H1 (cell line): ENCODE data around the gene ANKRD29.

Experiments used
- ATF2 ChIP-seq: IDR thresholded peaks from 2 replicates; pipeline ENCODE4 v1.6.1; 2012; ENCODE audit warnings: low read length, inconsistent platforms
- ATF3 ChIP-seq: IDR thresholded peaks from 2 replicates; pipeline ENCODE4 v1.6.1; 2011; ENCODE audit warnings: low read depth, mild to moderate bottlenecking, low read length; ENCODE audit not compliant: insufficient read depth
- CBX5 ChIP-seq: fragments of 300-800, 300-1000 bp; sonication (generic); IDR thresholded peaks from 2 replicates; pipeline ENCODE4 v1.7.1; 2016; ENCODE audit warnings: antibody characterized with exemption, low read length, low read depth
- CEBPB ChIP-seq: IDR thresholded peaks from 2 replicates; pipeline ENCODE4 v1.6.1; 2012; ENCODE audit warnings: low read depth, low read length
- CTCF ChIP-seq, 3 experiments: IDR thresholded peaks; 1 replicate in 2 of 3; 2 replicates in 1 of 3; pipeline versions ENCODE4 v1.5.1 to v1.6.1; 2011; ENCODE audit warnings: low read length in 3 of 3, mild to moderate bottlenecking in 3 of 3, inconsistent platforms in 2 of 3, low read depth in 1 of 3, moderate library complexity in 1 of 3; ENCODE audit not compliant: insufficient read depth in 1 of 3; ENCODE audit errors: control extremely low read depth in 1 of 3
- JUN ChIP-seq: IDR thresholded peaks from 2 replicates; pipeline ENCODE4 v1.6.1; 2011; ENCODE audit warnings: low read depth, mild to moderate bottlenecking, improper control_type of control experiment, low read length
- POLR2A ChIP-seq, 2 experiments: IDR thresholded peaks; 1 replicate in 1 of 2; 2 replicates in 1 of 2; pipeline ENCODE4 v1.6.1; 2011; ENCODE audit warnings: low read depth in 2 of 2, low read length in 2 of 2, mild to moderate bottlenecking in 2 of 2; ENCODE audit errors: control extremely low read depth in 1 of 2
- POLR2AphosphoS5 ChIP-seq: IDR thresholded peaks from 2 replicates; pipeline ENCODE4 v1.6.1; 2011; ENCODE audit warnings: low read depth, low read length
- RAD21 ChIP-seq, 2 experiments: IDR thresholded peaks in 1 of 2; conservative IDR thresholded peaks in 1 of 2; 2 replicates each; pipeline ENCODE4 v1.6.1; 2011; ENCODE audit warnings: low read depth in 2 of 2, low read length in 2 of 2, improper control_type of control experiment in 1 of 2, inconsistent platforms in 1 of 2, mild to moderate bottlenecking in 1 of 2, moderate library complexity in 1 of 2
- RFX5 ChIP-seq: IDR thresholded peaks from 2 replicates; pipeline ENCODE4 v1.6.1; 2011; ENCODE audit warnings: low read depth, low read length, improper control_type of control experiment, borderline replicate concordance
- RXRA ChIP-seq: IDR thresholded peaks from 2 replicates; pipeline ENCODE4 v1.6.1; 2011; ENCODE audit warnings: low read depth, mild to moderate bottlenecking, low read length, moderate library complexity; ENCODE audit not compliant: insufficient read depth
- SIX5 ChIP-seq: IDR thresholded peaks from 2 replicates; pipeline ENCODE4 v1.6.1; 2011; ENCODE audit warnings: mild to moderate bottlenecking, low read depth, low read length
- ZNF274 ChIP-seq: IDR thresholded peaks from 2 replicates; pipeline ENCODE4 v1.7.0; 2012; ENCODE audit warnings: low read length, borderline replicate concordance; ENCODE audit errors: extremely low read depth

- TF ChIP-seq SIX5 (no peak), ZNF274 (no peak), RXRA (no peak), CTCF (IDR thresholded peaks at IDR 0.05; ENCODE audit: control extremely low read depth in 1 of 3, insufficient read depth in 1 of 3, low read depth in 1 of 3, low read length in 3 of 3) (no peak), CEBPB (no peak), POLR2AphosphoS5 (no peak), RAD21 (IDR thresholded peaks at IDR 0.05 in 1 of 2, conservative IDR thresholded peaks at IDR 0.05 in 1 of 2; ENCODE audit: low read depth in 2 of 2, low read length in 2 of 2) (no peak), JUN (no peak), CBX5 (no peak), ATF2 (no peak), POLR2A (IDR thresholded peaks at IDR 0.05; ENCODE audit: control extremely low read depth in 1 of 2, low read depth in 2 of 2, low read length in 2 of 2) (no peak), RFX5 (no peak), ATF3 (no peak)
Observed at GRCh38 chr18:23596183-23596582, 66.5 kb downstream of the ANKRD29 start.
